GM23338 (cell line): ENCODE data around the gene S100A6.
A peak's percentile ranks its signal among the peaks of the same experiment; 100 is the strongest.

ENCODE experiments used
- CREB1 ChIP-seq: fragments of 250-450 bp; sonication (Bioruptor Pico); IDR thresholded peaks from 2 replicates; pipeline ENCODE4 v1.5.0; 2020; ENCODE audit warnings: low read depth, mild to moderate bottlenecking, moderate library complexity
- EZH2 ChIP-seq: fragments of 200-600 bp; sonication (generic); IDR thresholded peaks from one replicate; pipeline ENCODE4 v1.8.0; 2017; ENCODE audit warnings: antibody characterized with exemption, mild to moderate bottlenecking, low read depth; ENCODE audit not compliant: unreplicated experiment
- EZH2phosphoT487 ChIP-seq: fragments of 200-600 bp; sonication (generic); IDR thresholded peaks from one replicate; pipeline ENCODE4 v1.8.1; 2018; ENCODE audit warnings: antibody characterized with exemption; ENCODE audit not compliant: unreplicated experiment
- POLR2AphosphoS5 ChIP-seq: IDR thresholded peaks from 2 replicates; pipeline ENCODE4 v1.6.1; 2016; ENCODE audit warnings: antibody characterized with exemption, low read depth
- TF ChIP-seq, protein P1 (sequence below), 2 experiments: fragments of 200-600 bp in 1 of 2; sonication (generic) in 1 of 2; conservative IDR thresholded peaks; 2 replicates each; pipeline versions ENCODE4 v1.5.1 to v1.6.1; 2016 to 2017; ENCODE audit warnings: antibody characterized with exemption in 2 of 2, low read depth in 2 of 2, mild to moderate bottlenecking in 2 of 2, moderate library complexity in 1 of 2
- TF ChIP-seq, protein P2 (sequence below): IDR thresholded peaks from 2 replicates; pipeline ENCODE4 v1.6.1; 2016; ENCODE audit warnings: antibody characterized with exemption

DNA sequence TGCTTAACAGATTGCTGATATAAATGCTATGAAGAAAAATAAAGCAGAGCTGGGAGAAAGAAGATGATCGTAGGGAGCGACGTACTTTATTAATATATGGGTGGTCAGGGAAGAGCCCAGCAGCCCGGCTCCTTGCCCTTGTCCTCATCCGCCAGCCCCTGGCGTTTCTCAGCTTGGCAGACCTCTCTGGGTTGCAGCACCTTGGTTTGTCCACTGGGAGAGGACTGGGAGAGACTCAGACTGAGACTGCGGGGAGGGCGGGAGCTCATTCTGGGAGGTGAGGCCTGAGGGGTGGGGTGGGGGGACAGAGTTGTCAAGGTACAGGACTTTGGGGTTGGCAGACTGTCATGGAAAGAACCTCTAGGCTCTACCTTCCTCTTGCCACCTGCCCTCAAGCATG lies 16.5 kb upstream of the S100A6 start:
- TF ChIP-seq, protein P1, sequence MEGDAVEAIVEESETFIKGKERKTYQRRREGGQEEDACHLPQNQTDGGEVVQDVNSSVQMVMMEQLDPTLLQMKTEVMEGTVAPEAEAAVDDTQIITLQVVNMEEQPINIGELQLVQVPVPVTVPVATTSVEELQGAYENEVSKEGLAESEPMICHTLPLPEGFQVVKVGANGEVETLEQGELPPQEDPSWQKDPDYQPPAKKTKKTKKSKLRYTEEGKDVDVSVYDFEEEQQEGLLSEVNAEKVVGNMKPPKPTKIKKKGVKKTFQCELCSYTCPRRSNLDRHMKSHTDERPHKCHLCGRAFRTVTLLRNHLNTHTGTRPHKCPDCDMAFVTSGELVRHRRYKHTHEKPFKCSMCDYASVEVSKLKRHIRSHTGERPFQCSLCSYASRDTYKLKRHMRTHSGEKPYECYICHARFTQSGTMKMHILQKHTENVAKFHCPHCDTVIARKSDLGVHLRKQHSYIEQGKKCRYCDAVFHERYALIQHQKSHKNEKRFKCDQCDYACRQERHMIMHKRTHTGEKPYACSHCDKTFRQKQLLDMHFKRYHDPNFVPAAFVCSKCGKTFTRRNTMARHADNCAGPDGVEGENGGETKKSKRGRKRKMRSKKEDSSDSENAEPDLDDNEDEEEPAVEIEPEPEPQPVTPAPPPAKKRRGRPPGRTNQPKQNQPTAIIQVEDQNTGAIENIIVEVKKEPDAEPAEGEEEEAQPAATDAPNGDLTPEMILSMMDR (conservative IDR thresholded peaks at IDR 0.05; ENCODE audit: low read depth in 2 of 2): 0 out of 4 replicates have a peak, but pooled peaks have one; percentile 5 to 25
- TF ChIP-seq CREB1 (CRISPR knock-in tag): no peak
- TF ChIP-seq EZH2: no peak
- TF ChIP-seq, protein P2, sequence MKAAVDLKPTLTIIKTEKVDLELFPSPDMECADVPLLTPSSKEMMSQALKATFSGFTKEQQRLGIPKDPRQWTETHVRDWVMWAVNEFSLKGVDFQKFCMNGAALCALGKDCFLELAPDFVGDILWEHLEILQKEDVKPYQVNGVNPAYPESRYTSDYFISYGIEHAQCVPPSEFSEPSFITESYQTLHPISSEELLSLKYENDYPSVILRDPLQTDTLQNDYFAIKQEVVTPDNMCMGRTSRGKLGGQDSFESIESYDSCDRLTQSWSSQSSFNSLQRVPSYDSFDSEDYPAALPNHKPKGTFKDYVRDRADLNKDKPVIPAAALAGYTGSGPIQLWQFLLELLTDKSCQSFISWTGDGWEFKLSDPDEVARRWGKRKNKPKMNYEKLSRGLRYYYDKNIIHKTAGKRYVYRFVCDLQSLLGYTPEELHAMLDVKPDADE: no peak
- TF ChIP-seq POLR2AphosphoS5: no peak
- no peak for TF ChIP-seq EZH2phosphoT487
